SK-N-SH (cell line): ENCODE measurements around the gene PTPRJ. TPM values are rescaled to one million over a fixed set of nuclear protein-coding genes. Genes with fewer than 3 reads are reported as not detected.

ENCODE experiments used
- CTCF ChIA-PET: fragments of 300-600, 350-600 bp; formaldehyde crosslinking; extraction: SDS; loops from one replicate; lab custom pipeline; 2021; lab: Yijun Ruan, JAX
- POLR2A ChIA-PET: fragments of 350-600 bp; sonication (Branson Sonifier 250); formaldehyde crosslinking; extraction: SDS; loops from one replicate; lab custom pipeline; 2020; ENCODE audit warnings: antibody characterized with exemption, inconsistent platforms; lab: Yijun Ruan, JAX
- DNase-seq: peaks from one replicate; pipeline ENCODE4 v3.0.0; 2012
- H2AFZ ChIP-seq: fragments of 200-600 bp; sonication (generic); 2 replicates; pipeline ENCODE4 v1.8.1; 2016; ENCODE audit warnings: antibody characterized with exemption, mild to moderate bottlenecking, low read depth
- H3F3A ChIP-seq: fragments of 200-600 bp; sonication (generic); replicated peaks from 2 replicates; pipeline ENCODE3; 2016; ENCODE audit warnings: antibody characterized with exemption, mild to moderate bottlenecking; ENCODE audit not compliant: insufficient read depth
- H3K27ac ChIP-seq, 2 experiments: fragments of 200-500 bp in 1 of 2; fragments of 200-600 bp in 1 of 2; sonication (Bioruptor generic) in 1 of 2; sonication (generic), shearing (Covaris generic) in 1 of 2; 2 replicates each; pipeline versions ENCODE4 v1.5.1 to v1.6.1; 2014 to 2016; ENCODE audit warnings: low read depth in 2 of 2, inconsistent platforms in 1 of 2, low read length in 1 of 2, mild to moderate bottlenecking in 1 of 2, mixed read lengths in 1 of 2
- H3K27me3 ChIP-seq: fragments of 200-600 bp; sonication (generic), shearing (Covaris generic); 2 replicates; pipeline ENCODE4 v1.6.1; 2016; ENCODE audit warnings: mixed run types; ENCODE audit not compliant: insufficient read depth
- H3K36me3 ChIP-seq, 2 experiments: fragments of 200-500 bp in 1 of 2; fragments of 200-600 bp in 1 of 2; sonication (Bioruptor generic) in 1 of 2; sonication (generic) in 1 of 2; replicated peaks in 1 of 2; 2 replicates each; pipeline versions ENCODE3 to v1.5.1; 2014 to 2016; ENCODE audit warnings: low read length in 1 of 2, mild to moderate bottlenecking in 1 of 2; ENCODE audit not compliant: insufficient read depth in 2 of 2, control insufficient read depth in 1 of 2
- H3K4me1 ChIP-seq, 2 experiments: fragments of 200-500 bp in 1 of 2; fragments of 200-600 bp in 1 of 2; sonication (Bioruptor generic) in 1 of 2; sonication (generic), shearing (Covaris generic) in 1 of 2; 2 replicates each; pipeline versions ENCODE4 v1.5.1 to v1.6.1; 2014 to 2016; ENCODE audit warnings: low read depth in 1 of 2, low read length in 1 of 2, mixed run types in 1 of 2; ENCODE audit not compliant: insufficient read depth in 2 of 2, control insufficient read depth in 1 of 2
- H3K4me2 ChIP-seq: fragments of 200-600 bp; sonication (generic), shearing (Covaris generic); 2 replicates; pipeline ENCODE4 v1.6.1; 2017; ENCODE audit warnings: mixed run types
- H3K4me3 ChIP-seq, 2 experiments: fragments of 200-500 bp in 1 of 2; fragments of 200-600 bp in 1 of 2; sonication (Bioruptor generic) in 1 of 2; sonication (generic), shearing (Covaris generic) in 1 of 2; 2 replicates each; pipeline versions ENCODE4 v1.5.1 to v1.8.1; 2014 to 2016; ENCODE audit warnings: low read depth in 2 of 2, inconsistent platforms in 1 of 2, low read length in 1 of 2, mild to moderate bottlenecking in 1 of 2, mixed read lengths in 1 of 2, moderate library complexity in 1 of 2
- H3K79me2 ChIP-seq: fragments of 200-600 bp; sonication (generic); 2 replicates; pipeline ENCODE4 v1.8.1; 2017; ENCODE audit warnings: mild to moderate bottlenecking; ENCODE audit not compliant: insufficient read depth
- H3K9ac ChIP-seq: fragments of 200-600 bp; sonication (generic); 2 replicates; pipeline ENCODE4 v1.6.1; 2017; ENCODE audit warnings: mixed run types
- H3K9me2 ChIP-seq: fragments of 200-600 bp; sonication (generic); 2 replicates; pipeline ENCODE4 v1.6.1; 2017; ENCODE audit warnings: mixed run types
- H3K9me3 ChIP-seq: fragments of 200-600 bp; sonication (generic); 2 replicates; pipeline ENCODE4 v1.6.1; 2017; ENCODE audit warnings: mixed run types, mild to moderate bottlenecking, moderate library complexity
- H4K20me1 ChIP-seq: fragments of 200-600 bp; sonication (generic); 2 replicates; pipeline ENCODE4 v1.6.1; 2017; ENCODE audit warnings: mild to moderate bottlenecking, mixed run types; ENCODE audit not compliant: insufficient read depth
- CHD2 ChIP-seq: fragments of 150-350 bp; IDR thresholded peaks from 2 replicates; pipeline ENCODE4 v1.6.1; 2018; ENCODE audit warnings: low read length; ENCODE audit not compliant: partially characterized antibody
- CTCF ChIP-seq: fragments of 200-600 bp; sonication (generic); IDR thresholded peaks from 2 replicates; pipeline ENCODE4 v1.6.1; 2017; ENCODE audit warnings: antibody characterized with exemption, mild to moderate bottlenecking, moderate library complexity
- FOXM1 ChIP-seq: IDR thresholded peaks from 2 replicates; pipeline ENCODE4 v1.4.0; 2012; ENCODE audit warnings: low read depth, mild to moderate bottlenecking
- GABPA ChIP-seq: IDR thresholded peaks from 2 replicates; pipeline ENCODE4 v1.4.0; 2012; ENCODE audit warnings: low read depth, mild to moderate bottlenecking
- IRF3 ChIP-seq: fragments of 150-350 bp; IDR thresholded peaks from 2 replicates; pipeline ENCODE4 v1.6.1; 2016; ENCODE audit warnings: mild to moderate bottlenecking, low read depth, low read length
- MAX ChIP-seq: IDR thresholded peaks from 2 replicates; pipeline ENCODE4 v1.4.0; 2012; ENCODE audit warnings: low read depth
- MEF2A ChIP-seq: IDR thresholded peaks from 2 replicates; pipeline ENCODE4 v1.4.0; 2012; ENCODE audit warnings: low read depth, borderline replicate concordance
- MXI1 ChIP-seq: IDR thresholded peaks from 2 replicates; pipeline ENCODE4 v1.6.1; 2012; ENCODE audit warnings: mild to moderate bottlenecking, low read depth, low read length, improper control_type of control experiment
- NRF1 ChIP-seq: IDR thresholded peaks from 2 replicates; pipeline ENCODE4 v1.6.1; 2012; ENCODE audit warnings: low read depth, mild to moderate bottlenecking, low read length
- PBX3 ChIP-seq: IDR thresholded peaks from 2 replicates; pipeline ENCODE4; 2012
- POLR2AphosphoS5 ChIP-seq: IDR thresholded peaks from 2 replicates; pipeline ENCODE4 v1.6.1; 2012; ENCODE audit warnings: low read depth, low read length
- RAD21 ChIP-seq: IDR thresholded peaks from 2 replicates; pipeline ENCODE4 v1.6.1; 2012; ENCODE audit warnings: mild to moderate bottlenecking, low read length
- RFX5 ChIP-seq: IDR thresholded peaks from 2 replicates; pipeline ENCODE4 v1.6.1; 2012; ENCODE audit warnings: mild to moderate bottlenecking, improper control_type of control experiment, low read length
- SMC3 ChIP-seq: IDR thresholded peaks from 2 replicates; pipeline ENCODE4 v1.6.1; 2012; ENCODE audit warnings: low read depth, low read length, improper control_type of control experiment
- TCF12 ChIP-seq: IDR thresholded peaks from 2 replicates; pipeline ENCODE4 v1.4.0; 2012
- USF2 ChIP-seq: fragments of 150-350 bp; IDR thresholded peaks from 2 replicates; pipeline ENCODE4 v1.6.1; 2017; ENCODE audit warnings: antibody characterized with exemption, low read length, low read depth, borderline replicate concordance
- ZBTB33 ChIP-seq: IDR thresholded peaks from 2 replicates; pipeline ENCODE4 v1.4.0; 2012; ENCODE audit warnings: low read depth, borderline replicate concordance
- whole genome bisulfite sequencing: methylation state at CpG from one replicate; pipeline ENCODE4 v1.1.6; 2017; ENCODE audit warnings: low lambda C conversion rate; 5-methylcytosine and 5-hydroxymethylcytosine counted together
- polyA plus RNA-seq, 3 experiments: library from polyadenylated mRNA; depleted of rRNA; stranded (reverse); fragments of >200 nt; gene quantifications; 2 replicates each; pipeline ENCODE4 v1.2.3, GENCODE V29; 2012

PTPRJ gene
- polyA plus RNA-seq, 1 of the 3 experiments (the other 2 are of a cell fraction): 4.5 TPM

- no peaks in the 10 kb centered on the region for H3K4me1 ChIP-seq
- TF ChIP-seq MXI1: no peak
- TF ChIP-seq TCF12: no peak
- TF ChIP-seq MAX: no peak
- no peak for TF ChIP-seq MEF2A
- no peak for TF ChIP-seq PBX3
- TF ChIP-seq RAD21: no peak
- TF ChIP-seq RFX5: no peak
- TF ChIP-seq USF2: no peak
- no peak overlapping the region for H3K27ac ChIP-seq
- H3K4me2 ChIP-seq: no peak overlapping the region
- no peak overlapping the region for H2AFZ ChIP-seq
- H3F3A ChIP-seq: no peaks in the 10 kb centered on the region
- no peak overlapping the region for H3K4me3 ChIP-seq
- H3K9ac ChIP-seq: no peak overlapping the region
- H4K20me1 ChIP-seq: no peaks in the 10 kb centered on the region
- no peaks in the 10 kb centered on the region for H3K27me3 ChIP-seq
- no peak for DNase-seq
- ChIA-PET CTCF (no interaction called here), POLR2A (no interaction called here)
- H3K36me3 ChIP-seq: peaks cover 8 to 17% of the 10 kb centered on the region in 2 experiments
- H3K9me2 ChIP-seq: no peaks in the 10 kb centered on the region
- 95% methylated on average over 10 of the region's 10 CpGs for WGBS
- H3K79me2 ChIP-seq: no peaks in the 10 kb centered on the region; the same call in 1 of the 2 replicates
- no peaks in the 10 kb centered on the region for H3K9me3 ChIP-seq
Observed at GRCh38 chr11:48134221-48134922, 154.0 kb downstream of the PTPRJ start.

- H2AFZ ChIP-seq: no peak overlapping the region
- H3K4me3 ChIP-seq: no peak overlapping the region
- ChIA-PET POLR2A (no interaction called here), CTCF (interaction anchor here (1.1 kb wide), 1 partner anchor 34 kb away, joined by 3 read pairs; no protein-coding TSS in a partner anchor)
- no peaks in the 10 kb centered on the region for H3F3A ChIP-seq
- H3K27me3 ChIP-seq: no peaks in the 10 kb centered on the region
- no peak overlapping the region for H3K4me2 ChIP-seq
- no peaks in the 10 kb centered on the region for H4K20me1 ChIP-seq
- H3K36me3 ChIP-seq: peaks cover 0 to 18% of the 10 kb centered on the region in 2 experiments
- H3K9ac ChIP-seq: no peak overlapping the region
- no peaks in the 10 kb centered on the region for H3K9me2 ChIP-seq
- no peak overlapping the region for H3K27ac ChIP-seq
- no peaks in the 10 kb centered on the region for H3K4me1 ChIP-seq
- no peak for DNase-seq
- no peaks in the 10 kb centered on the region for H3K9me3 ChIP-seq
- H3K79me2 ChIP-seq: no peaks in the 10 kb centered on the region
- TF ChIP-seq NRF1 (no peak), TCF12 (no peak), MAX (no peak), FOXM1 (no peak), ZBTB33 (no peak), GABPA (no peak), CTCF (no peak), CHD2 (no peak), PBX3 (no peak), POLR2AphosphoS5 (no peak), SMC3 (no peak), IRF3 (no peak)
Observed at GRCh38 chr11:48138222-48138621, 157.9 kb downstream of the PTPRJ start.
